HG03439 (cell line): ENCODE results near the gene MMEL1.

Experiments
- ATAC-seq: cut with Tn5 transposase; IDR thresholded peaks from one replicate; pipeline ENCODE4 v1.9.1; 2021; ENCODE audit warnings: mild to moderate bottlenecking, moderate library complexity; ENCODE audit not compliant: unreplicated experiment

MMEL1 gene

GRCh38 chr1:2594001-2594640, 38.7 kb downstream of the MMEL1 start:
- ATAC-seq: no peak

GRCh38 chr1:2593251-2593878, 39.5 kb downstream of the MMEL1 start:
- ATAC-seq: no peak

GRCh38 chr1:2592672-2593071, 40.1 kb downstream of the MMEL1 start:
- ATAC-seq: no peak

- ATAC-seq: no peak
Observed at GRCh38 chr1:2591581-2592261, 41.1 kb downstream of the MMEL1 start.

GRCh38 chr1:2591233-2591580, 41.6 kb downstream of the MMEL1 start:
- ATAC-seq: no peak

GRCh38 chr1:2590233-2591141, 42.3 kb downstream of the MMEL1 start:
- no peak for ATAC-seq

GRCh38 chr1:2589431-2590232, 43.2 kb downstream of the MMEL1 start:
- no peak for ATAC-seq

GRCh38 chr1:2588661-2589430, 44.0 kb downstream of the MMEL1 start:
- no peak for ATAC-seq

- ATAC-seq: no peak
Observed at GRCh38 chr1:2587860-2588571, 44.8 kb downstream of the MMEL1 start.

GRCh38 chr1:2587071-2587859, 45.6 kb downstream of the MMEL1 start:
- ATAC-seq: peak; percentile 5

GRCh38 chr1:2586154-2587070, 46.4 kb downstream of the MMEL1 start, which contains the start of gene PRXL2B:
PRXL2B (plus strand) TSS chr1:2586777; CDS start chr1:2586886, 109 bp downstream.
- ATAC-seq: peak; percentile 64

- ATAC-seq: no peak
Observed at GRCh38 chr1:2585318-2586092, 47.3 kb downstream of the MMEL1 start.

- ATAC-seq: no peak
Observed at GRCh38 chr1:2584686-2585317, 48.0 kb downstream of the MMEL1 start.

- ATAC-seq: no peak
Observed at GRCh38 chr1:2583871-2584351, 48.9 kb downstream of the MMEL1 start.

- ATAC-seq: no peak
Observed at GRCh38 chr1:2583331-2583791, 49.5 kb downstream of the MMEL1 start.

GRCh38 chr1:2582391-2582790, 50.4 kb downstream of the MMEL1 start:
- ATAC-seq: no peak
